SK-N-SH (cell line): ENCODE measurements around the gene CHID1. TPM values are rescaled to one million over a fixed set of nuclear protein-coding genes. Genes with fewer than 3 reads are reported as not detected.

Source experiments
- CTCF ChIA-PET: fragments of 300-600, 350-600 bp; formaldehyde crosslinking; extraction: SDS; loops from one replicate; lab custom pipeline; 2021; lab: Yijun Ruan, JAX
- POLR2A ChIA-PET: fragments of 350-600 bp; sonication (Branson Sonifier 250); formaldehyde crosslinking; extraction: SDS; loops from one replicate; lab custom pipeline; 2020; ENCODE audit warnings: antibody characterized with exemption, inconsistent platforms; lab: Yijun Ruan, JAX
- DNase-seq: peaks from one replicate; pipeline ENCODE4 v3.0.0; 2012
- H2AFZ ChIP-seq: fragments of 200-600 bp; sonication (generic); 2 replicates; pipeline ENCODE4 v1.8.1; 2016; ENCODE audit warnings: antibody characterized with exemption, mild to moderate bottlenecking, low read depth
- H3F3A ChIP-seq: fragments of 200-600 bp; sonication (generic); replicated peaks from 2 replicates; pipeline ENCODE3; 2016; ENCODE audit warnings: antibody characterized with exemption, mild to moderate bottlenecking; ENCODE audit not compliant: insufficient read depth
- H3K27ac ChIP-seq, 2 experiments: fragments of 200-500 bp in 1 of 2; fragments of 200-600 bp in 1 of 2; sonication (Bioruptor generic) in 1 of 2; sonication (generic), shearing (Covaris generic) in 1 of 2; 2 replicates each; pipeline versions ENCODE4 v1.5.1 to v1.6.1; 2014 to 2016; ENCODE audit warnings: low read depth in 2 of 2, inconsistent platforms in 1 of 2, low read length in 1 of 2, mild to moderate bottlenecking in 1 of 2, mixed read lengths in 1 of 2
- H3K27me3 ChIP-seq: fragments of 200-600 bp; sonication (generic), shearing (Covaris generic); 2 replicates; pipeline ENCODE4 v1.6.1; 2016; ENCODE audit warnings: mixed run types; ENCODE audit not compliant: insufficient read depth
- H3K36me3 ChIP-seq, 2 experiments: fragments of 200-500 bp in 1 of 2; fragments of 200-600 bp in 1 of 2; sonication (Bioruptor generic) in 1 of 2; sonication (generic) in 1 of 2; replicated peaks in 1 of 2; 2 replicates each; pipeline versions ENCODE3 to v1.5.1; 2014 to 2016; ENCODE audit warnings: low read length in 1 of 2, mild to moderate bottlenecking in 1 of 2; ENCODE audit not compliant: insufficient read depth in 2 of 2, control insufficient read depth in 1 of 2
- H3K4me1 ChIP-seq, 2 experiments: fragments of 200-500 bp in 1 of 2; fragments of 200-600 bp in 1 of 2; sonication (Bioruptor generic) in 1 of 2; sonication (generic), shearing (Covaris generic) in 1 of 2; 2 replicates each; pipeline versions ENCODE4 v1.5.1 to v1.6.1; 2014 to 2016; ENCODE audit warnings: low read depth in 1 of 2, low read length in 1 of 2, mixed run types in 1 of 2; ENCODE audit not compliant: insufficient read depth in 2 of 2, control insufficient read depth in 1 of 2
- H3K4me2 ChIP-seq: fragments of 200-600 bp; sonication (generic), shearing (Covaris generic); 2 replicates; pipeline ENCODE4 v1.6.1; 2017; ENCODE audit warnings: mixed run types
- H3K4me3 ChIP-seq, 2 experiments: fragments of 200-500 bp in 1 of 2; fragments of 200-600 bp in 1 of 2; sonication (Bioruptor generic) in 1 of 2; sonication (generic), shearing (Covaris generic) in 1 of 2; 2 replicates each; pipeline versions ENCODE4 v1.5.1 to v1.8.1; 2014 to 2016; ENCODE audit warnings: low read depth in 2 of 2, inconsistent platforms in 1 of 2, low read length in 1 of 2, mild to moderate bottlenecking in 1 of 2, mixed read lengths in 1 of 2, moderate library complexity in 1 of 2
- H3K79me2 ChIP-seq: fragments of 200-600 bp; sonication (generic); 2 replicates; pipeline ENCODE4 v1.8.1; 2017; ENCODE audit warnings: mild to moderate bottlenecking; ENCODE audit not compliant: insufficient read depth
- H3K9ac ChIP-seq: fragments of 200-600 bp; sonication (generic); 2 replicates; pipeline ENCODE4 v1.6.1; 2017; ENCODE audit warnings: mixed run types
- H3K9me2 ChIP-seq: fragments of 200-600 bp; sonication (generic); 2 replicates; pipeline ENCODE4 v1.6.1; 2017; ENCODE audit warnings: mixed run types
- H3K9me3 ChIP-seq: fragments of 200-600 bp; sonication (generic); 2 replicates; pipeline ENCODE4 v1.6.1; 2017; ENCODE audit warnings: mixed run types, mild to moderate bottlenecking, moderate library complexity
- H4K20me1 ChIP-seq: fragments of 200-600 bp; sonication (generic); 2 replicates; pipeline ENCODE4 v1.6.1; 2017; ENCODE audit warnings: mild to moderate bottlenecking, mixed run types; ENCODE audit not compliant: insufficient read depth
- FOXJ3 ChIP-seq: sonication (generic); formaldehyde crosslinking; IDR thresholded peaks from 2 replicates; pipeline ENCODE4 v1.5.1; 2020; ENCODE audit warnings: mild to moderate bottlenecking, missing genetic modification reagents
- FOXM1 ChIP-seq: IDR thresholded peaks from 2 replicates; pipeline ENCODE4 v1.4.0; 2012; ENCODE audit warnings: low read depth, mild to moderate bottlenecking
- MAX ChIP-seq: IDR thresholded peaks from 2 replicates; pipeline ENCODE4 v1.4.0; 2012; ENCODE audit warnings: low read depth
- RAD21 ChIP-seq: IDR thresholded peaks from 2 replicates; pipeline ENCODE4 v1.6.1; 2012; ENCODE audit warnings: mild to moderate bottlenecking, low read length
- RFX5 ChIP-seq: IDR thresholded peaks from 2 replicates; pipeline ENCODE4 v1.6.1; 2012; ENCODE audit warnings: mild to moderate bottlenecking, improper control_type of control experiment, low read length
- RXRA ChIP-seq: IDR thresholded peaks from 2 replicates; pipeline ENCODE4 v1.4.0; 2012; ENCODE audit warnings: low read depth, mild to moderate bottlenecking, borderline replicate concordance
- USF1 ChIP-seq: IDR thresholded peaks from 2 replicates; pipeline ENCODE4 v1.4.0; 2012; ENCODE audit warnings: low read depth, borderline replicate concordance
- ZBTB33 ChIP-seq: IDR thresholded peaks from 2 replicates; pipeline ENCODE4 v1.4.0; 2012; ENCODE audit warnings: low read depth, borderline replicate concordance
- WGBS: methylation state at CpG from one replicate; pipeline ENCODE4 v1.1.6; 2017; ENCODE audit warnings: low lambda C conversion rate; 5-methylcytosine and 5-hydroxymethylcytosine counted together
- polyA plus RNA-seq, 3 experiments: library from polyadenylated mRNA; depleted of rRNA; stranded (reverse); fragments of >200 nt; gene quantifications; 2 replicates each; pipeline ENCODE4 v1.2.3, GENCODE V29; 2012
- TF ChIP-seq, protein P1 (sequence below): IDR thresholded peaks from 2 replicates; pipeline ENCODE4 v1.6.1; 2012; ENCODE audit warnings: mild to moderate bottlenecking, low read depth, low read length, moderate library complexity

Gene CHID1
- polyA plus RNA-seq, 1 of the 3 experiments (the other 2 are of a cell fraction) = 231 TPM

GRCh38 chr11:932435-932834, 21.8 kb upstream of the CHID1 start:
- Histone ChIP-seq H3K27ac (no peak overlapping the region), H3K4me3 (no peak overlapping the region), H3K27me3 (no peaks in the 10 kb centered on the region), H3K9me2 (no peaks in the 10 kb centered on the region), H3K36me3 (peaks cover 6 to 8% of the 10 kb centered on the region in 2 experiments), H3F3A (no peaks in the 10 kb centered on the region), H3K9ac (no peak overlapping the region), H3K4me2 (no peak overlapping the region), H3K79me2 (peaks cover 99% of the 10 kb centered on the region), H4K20me1 (peaks cover 83% of the 10 kb centered on the region), H3K4me1 (peaks cover 0 to 16% of the 10 kb centered on the region in 2 experiments; a peak in 1 of 4 replicates), H3K9me3 (no peaks in the 10 kb centered on the region), H2AFZ (no peak overlapping the region)
- no peak for TF ChIP-seq FOXJ3 (CRISPR knock-in tag)
- no peak for DNase-seq
- POLR2A ChIA-PET = no interaction called here
- 88% methylated on average over 4 of the region's 4 CpGs for WGBS
- CTCF ChIA-PET = no interaction called here

DNA sequence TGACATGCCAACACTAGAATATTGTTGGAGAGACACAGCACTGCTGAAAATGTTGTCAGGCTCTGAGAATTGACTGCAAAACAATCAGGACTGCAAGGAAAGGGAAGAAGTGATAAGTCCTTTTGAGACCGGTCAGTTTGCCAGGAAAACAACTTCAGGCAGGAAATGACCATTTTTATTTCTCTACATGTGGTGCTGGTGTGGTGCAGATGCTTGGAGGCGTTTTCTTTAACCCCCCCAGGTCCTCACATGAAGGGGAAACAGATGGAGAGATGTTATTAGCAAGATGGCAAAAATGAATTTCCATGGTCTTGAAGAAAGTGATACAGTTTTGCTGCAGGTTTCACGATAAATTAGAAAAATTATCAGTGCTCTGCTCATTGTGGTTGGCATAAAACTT, 20.8 kb upstream of the CHID1 start:
- peaks cover 100% of the 10 kb centered on the region for H3K79me2 ChIP-seq
- no peak overlapping the region for H3K4me3 ChIP-seq
- H3K36me3 ChIP-seq = peaks cover 8 to 9% of the 10 kb centered on the region in 2 experiments
- H3K4me2 ChIP-seq = no peak overlapping the region
- H3K9me2 ChIP-seq = no peaks in the 10 kb centered on the region
- no peak overlapping the region for H3K27ac ChIP-seq
- no peak overlapping the region for H2AFZ ChIP-seq
- H3K4me1 ChIP-seq = peaks cover 0 to 21% of the 10 kb centered on the region in 2 experiments; a peak in 1 of 4 replicates
- TF ChIP-seq, protein P1, sequence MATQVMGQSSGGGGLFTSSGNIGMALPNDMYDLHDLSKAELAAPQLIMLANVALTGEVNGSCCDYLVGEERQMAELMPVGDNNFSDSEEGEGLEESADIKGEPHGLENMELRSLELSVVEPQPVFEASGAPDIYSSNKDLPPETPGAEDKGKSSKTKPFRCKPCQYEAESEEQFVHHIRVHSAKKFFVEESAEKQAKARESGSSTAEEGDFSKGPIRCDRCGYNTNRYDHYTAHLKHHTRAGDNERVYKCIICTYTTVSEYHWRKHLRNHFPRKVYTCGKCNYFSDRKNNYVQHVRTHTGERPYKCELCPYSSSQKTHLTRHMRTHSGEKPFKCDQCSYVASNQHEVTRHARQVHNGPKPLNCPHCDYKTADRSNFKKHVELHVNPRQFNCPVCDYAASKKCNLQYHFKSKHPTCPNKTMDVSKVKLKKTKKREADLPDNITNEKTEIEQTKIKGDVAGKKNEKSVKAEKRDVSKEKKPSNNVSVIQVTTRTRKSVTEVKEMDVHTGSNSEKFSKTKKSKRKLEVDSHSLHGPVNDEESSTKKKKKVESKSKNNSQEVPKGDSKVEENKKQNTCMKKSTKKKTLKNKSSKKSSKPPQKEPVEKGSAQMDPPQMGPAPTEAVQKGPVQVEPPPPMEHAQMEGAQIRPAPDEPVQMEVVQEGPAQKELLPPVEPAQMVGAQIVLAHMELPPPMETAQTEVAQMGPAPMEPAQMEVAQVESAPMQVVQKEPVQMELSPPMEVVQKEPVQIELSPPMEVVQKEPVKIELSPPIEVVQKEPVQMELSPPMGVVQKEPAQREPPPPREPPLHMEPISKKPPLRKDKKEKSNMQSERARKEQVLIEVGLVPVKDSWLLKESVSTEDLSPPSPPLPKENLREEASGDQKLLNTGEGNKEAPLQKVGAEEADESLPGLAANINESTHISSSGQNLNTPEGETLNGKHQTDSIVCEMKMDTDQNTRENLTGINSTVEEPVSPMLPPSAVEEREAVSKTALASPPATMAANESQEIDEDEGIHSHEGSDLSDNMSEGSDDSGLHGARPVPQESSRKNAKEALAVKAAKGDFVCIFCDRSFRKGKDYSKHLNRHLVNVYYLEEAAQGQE = no peak
- no peak for TF ChIP-seq RFX5
- TF ChIP-seq USF1 = no peak
- no peak for TF ChIP-seq RXRA
- no peak for TF ChIP-seq FOXM1
- no peak for TF ChIP-seq RAD21
- TF ChIP-seq MAX = no peak
- TF ChIP-seq ZBTB33 = no peak
- TF ChIP-seq, all 33 proteins: peak for 0
- WGBS = 88% methylated on average over 3 of the region's 3 CpGs
- ChIA-PET CTCF (interaction anchor here (4.8 kb wide), 1 partner anchor 119 kb away, joined by 21 read pairs; no protein-coding TSS in a partner anchor), POLR2A (interaction anchor here (0.6 kb wide), 1 partner anchor 15 kb away, joined by 3 read pairs; no protein-coding TSS in a partner anchor)
- no peak overlapping the region for H3K9ac ChIP-seq
- peaks cover 8% of the 10 kb centered on the region for H3F3A ChIP-seq
- peaks cover 80% of the 10 kb centered on the region for H4K20me1 ChIP-seq
- H3K9me3 ChIP-seq = no peaks in the 10 kb centered on the region
- DNase-seq = no peak
- no peaks in the 10 kb centered on the region for H3K27me3 ChIP-seq
